DND-41 (cell line): ENCODE measurements around the gene ENDOD1.

Experiments
- ATAC-seq: fragments of 200-7000 bp; cut with Tn5 transposase; 3 replicates; pipeline ENCODE4 v1.9.1; 2021; ENCODE audit warnings: low read depth; ENCODE audit not compliant: insufficient read depth
- DNase-seq: peaks from one replicate; pipeline ENCODE4 v3.0.0-alpha.2; 2020
- H2AFZ ChIP-seq: 2 replicates; pipeline ENCODE4 v1.6.0; 2012; ENCODE audit warnings: low read depth, low read length
- H3K27ac ChIP-seq: 2 replicates; pipeline ENCODE4 v1.5.1; 2012; ENCODE audit warnings: low read length, inconsistent platforms
- H3K27me3 ChIP-seq: fragments of 200-600 bp; sonication (generic); 2 replicates; pipeline ENCODE4 v1.6.0; 2012; ENCODE audit warnings: low read length, mild to moderate bottlenecking, inconsistent platforms; ENCODE audit not compliant: insufficient read depth, poor library complexity
- H3K36me3 ChIP-seq: 2 replicates; pipeline ENCODE4 v1.5.1; 2012; ENCODE audit warnings: low read length, inconsistent platforms; ENCODE audit not compliant: insufficient read depth
- H3K4me1 ChIP-seq: 2 replicates; pipeline ENCODE4 v1.5.1; 2012; ENCODE audit warnings: mild to moderate bottlenecking, low read length; ENCODE audit not compliant: insufficient read depth
- H3K4me2 ChIP-seq: 2 replicates; pipeline ENCODE4 v1.6.0; 2012; ENCODE audit warnings: mild to moderate bottlenecking, moderate library complexity, low read length, inconsistent platforms; ENCODE audit not compliant: insufficient read depth
- H3K4me3 ChIP-seq, 2 experiments: fragments of 200-600 bp in 1 of 2; shearing (Covaris generic) in 1 of 2; 2 replicates each; pipeline ENCODE4 v1.5.1; 2012 to 2016; ENCODE audit warnings: inconsistent platforms in 2 of 2, low read length in 2 of 2, mild to moderate bottlenecking in 2 of 2, low read depth in 1 of 2, moderate library complexity in 1 of 2
- H3K79me2 ChIP-seq: 2 replicates; pipeline ENCODE4 v1.6.0; 2012; ENCODE audit warnings: low read length, inconsistent platforms; ENCODE audit not compliant: insufficient read depth
- H3K9ac ChIP-seq: 2 replicates; pipeline ENCODE4 v1.6.0; 2012; ENCODE audit warnings: low read depth, mild to moderate bottlenecking, inconsistent platforms, low read length, moderate library complexity
- H3K9me3 ChIP-seq: 2 replicates; pipeline ENCODE4 v1.5.1; 2012; ENCODE audit warnings: low read length, moderate library complexity, mild to moderate bottlenecking, inconsistent platforms; ENCODE audit not compliant: insufficient read depth, severe bottlenecking
- H4K20me1 ChIP-seq: 2 replicates; pipeline ENCODE4 v1.6.0; 2012; ENCODE audit warnings: low read length; ENCODE audit not compliant: insufficient read depth
- EZH2 ChIP-seq: IDR thresholded peaks from 3 replicates; pipeline ENCODE4 v1.6.1; 2012; ENCODE audit warnings: borderline replicate concordance, low read depth, mild to moderate bottlenecking, moderate library complexity, low read length, inconsistent platforms; ENCODE audit not compliant: severe bottlenecking
- TF ChIP-seq, protein P1 (sequence below): IDR thresholded peaks from 2 replicates; pipeline ENCODE4 v1.5.1; 2012; ENCODE audit warnings: borderline replicate concordance, low read length, moderate library complexity, mild to moderate bottlenecking; ENCODE audit not compliant: poor library complexity, severe bottlenecking; ENCODE audit errors: extremely low read depth

Gene ENDOD1

DNA sequence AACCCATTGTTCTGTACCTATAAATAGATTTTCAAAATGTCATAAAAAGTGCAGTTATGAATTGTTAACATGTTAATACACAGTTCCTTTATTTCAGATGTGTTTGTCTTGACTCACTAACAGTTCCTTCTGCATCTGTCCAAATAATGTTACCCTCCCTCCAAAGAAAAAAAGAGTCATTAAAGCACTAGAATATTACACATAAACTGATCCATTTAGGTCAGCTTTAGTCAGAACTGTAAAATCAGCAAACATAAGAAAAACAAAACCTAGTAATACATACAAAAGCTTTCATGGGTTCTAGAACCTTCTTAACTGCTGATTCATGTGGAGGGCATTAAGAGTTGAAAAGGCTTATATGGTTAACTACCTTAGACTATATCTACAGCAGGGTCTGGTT is 76.0 kb downstream of the ENDOD1 start:
- no peak overlapping the region for H3K4me2 ChIP-seq
- no peak overlapping the region for H2AFZ ChIP-seq
- peaks cover 2% of the 10 kb centered on the region for H3K27me3 ChIP-seq
- H3K36me3 ChIP-seq = no peaks in the 10 kb centered on the region
- H3K79me2 ChIP-seq = no peaks in the 10 kb centered on the region
- H3K4me1 ChIP-seq = no peaks in the 10 kb centered on the region
- H3K9me3 ChIP-seq = no peaks in the 10 kb centered on the region
- H3K9ac ChIP-seq = no peak overlapping the region
- H3K27ac ChIP-seq = no peak overlapping the region
- TF ChIP-seq, protein P1, sequence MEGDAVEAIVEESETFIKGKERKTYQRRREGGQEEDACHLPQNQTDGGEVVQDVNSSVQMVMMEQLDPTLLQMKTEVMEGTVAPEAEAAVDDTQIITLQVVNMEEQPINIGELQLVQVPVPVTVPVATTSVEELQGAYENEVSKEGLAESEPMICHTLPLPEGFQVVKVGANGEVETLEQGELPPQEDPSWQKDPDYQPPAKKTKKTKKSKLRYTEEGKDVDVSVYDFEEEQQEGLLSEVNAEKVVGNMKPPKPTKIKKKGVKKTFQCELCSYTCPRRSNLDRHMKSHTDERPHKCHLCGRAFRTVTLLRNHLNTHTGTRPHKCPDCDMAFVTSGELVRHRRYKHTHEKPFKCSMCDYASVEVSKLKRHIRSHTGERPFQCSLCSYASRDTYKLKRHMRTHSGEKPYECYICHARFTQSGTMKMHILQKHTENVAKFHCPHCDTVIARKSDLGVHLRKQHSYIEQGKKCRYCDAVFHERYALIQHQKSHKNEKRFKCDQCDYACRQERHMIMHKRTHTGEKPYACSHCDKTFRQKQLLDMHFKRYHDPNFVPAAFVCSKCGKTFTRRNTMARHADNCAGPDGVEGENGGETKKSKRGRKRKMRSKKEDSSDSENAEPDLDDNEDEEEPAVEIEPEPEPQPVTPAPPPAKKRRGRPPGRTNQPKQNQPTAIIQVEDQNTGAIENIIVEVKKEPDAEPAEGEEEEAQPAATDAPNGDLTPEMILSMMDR = no peak
- no peak for TF ChIP-seq EZH2
- no peaks in the 10 kb centered on the region for H4K20me1 ChIP-seq
- ATAC-seq (no peak), DNase-seq (no peak)
- H3K4me3 ChIP-seq = no peak overlapping the region

DNA sequence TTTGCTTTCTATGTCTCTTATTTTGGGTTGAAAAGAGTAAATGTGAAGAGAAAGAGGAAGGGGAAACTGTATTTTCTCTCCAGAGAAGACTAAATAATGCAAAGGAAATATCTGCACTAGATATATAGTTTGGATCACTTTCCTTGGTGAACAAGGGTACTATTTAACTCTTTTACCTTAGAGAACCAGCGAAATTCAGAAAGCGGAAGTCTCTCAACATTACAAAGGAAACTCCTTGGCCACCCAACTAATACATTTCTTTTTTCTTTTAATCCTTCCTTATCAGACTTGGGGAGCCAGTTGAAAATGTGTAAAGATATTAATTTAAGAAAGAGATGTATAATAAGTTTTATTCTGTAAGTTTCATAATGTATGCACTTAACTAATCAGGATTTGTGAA is 77.1 kb downstream of the ENDOD1 start:
- Histone ChIP-seq H3K27me3 (peaks cover 3% of the 10 kb centered on the region), H4K20me1 (no peaks in the 10 kb centered on the region), H3K4me2 (no peak overlapping the region), H2AFZ (no peak overlapping the region), H3K9me3 (no peaks in the 10 kb centered on the region), H3K4me3 (no peak overlapping the region), H3K9ac (no peak overlapping the region), H3K27ac (no peak overlapping the region), H3K36me3 (no peaks in the 10 kb centered on the region), H3K79me2 (no peaks in the 10 kb centered on the region), H3K4me1 (no peaks in the 10 kb centered on the region)
- no peak for TF ChIP-seq EZH2
- TF ChIP-seq, protein P1 = no peak
- ATAC-seq = no peak
- DNase-seq = no peak

DNA sequence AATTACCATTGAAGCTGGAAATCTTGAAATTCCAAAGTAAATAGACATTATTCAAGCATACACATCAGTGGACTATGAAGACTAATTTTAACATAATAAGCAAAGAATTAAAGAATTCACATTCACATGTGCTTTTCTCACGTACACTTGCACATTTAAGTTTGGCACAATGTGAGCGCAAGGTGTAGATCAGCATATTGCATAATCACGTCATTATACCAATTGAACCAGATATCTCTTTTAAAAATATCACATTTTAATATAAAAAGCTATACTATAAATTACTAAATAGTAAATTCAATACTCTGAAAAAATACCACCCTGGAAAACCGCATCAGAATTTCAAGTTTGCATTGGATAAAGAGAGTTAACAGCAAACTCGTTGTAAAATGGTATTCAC is 80.6 kb downstream of the ENDOD1 start:
- ATAC-seq = no peak
- H3K27me3 ChIP-seq = peaks cover 3% of the 10 kb centered on the region
- H3K4me2 ChIP-seq = no peak overlapping the region
- no peaks in the 10 kb centered on the region for H3K79me2 ChIP-seq
- H3K9ac ChIP-seq = no peak overlapping the region
- H3K27ac ChIP-seq = no peak overlapping the region
- no peaks in the 10 kb centered on the region for H3K9me3 ChIP-seq
- DNase-seq = no peak
- no peaks in the 10 kb centered on the region for H4K20me1 ChIP-seq
- no peak overlapping the region for H2AFZ ChIP-seq
- no peaks in the 10 kb centered on the region for H3K4me1 ChIP-seq
- H3K36me3 ChIP-seq = no peaks in the 10 kb centered on the region
- no peak overlapping the region for H3K4me3 ChIP-seq
- TF ChIP-seq EZH2 = no peak
- TF ChIP-seq, protein P1 = no peak

DNA sequence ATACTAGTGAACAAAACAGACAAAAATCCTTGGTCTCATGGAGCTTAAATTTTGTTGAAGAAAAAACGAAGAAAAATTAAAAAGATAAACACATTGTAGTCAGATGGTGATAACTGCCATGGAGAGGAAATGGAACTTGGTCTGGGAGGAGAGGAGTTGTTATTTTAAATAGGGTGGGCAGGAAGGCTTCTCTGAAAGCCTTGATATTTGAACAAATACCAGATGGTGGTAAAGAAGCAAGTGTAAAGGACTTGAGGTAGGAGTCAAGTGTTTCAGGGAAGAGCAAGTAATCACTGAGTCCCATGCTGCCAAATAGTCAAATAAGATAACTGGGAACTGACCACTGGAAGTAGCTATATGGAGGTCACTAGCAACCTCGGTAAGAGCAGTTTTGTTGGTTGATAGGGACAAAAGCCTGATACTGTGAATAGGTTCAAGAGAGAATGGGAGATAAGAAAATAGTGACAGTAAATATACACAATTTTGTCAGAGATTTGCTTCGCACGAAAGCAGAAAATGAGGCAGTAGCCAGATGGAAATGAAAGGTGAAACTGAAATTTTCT is 86.3 kb downstream of the ENDOD1 start:
- TF ChIP-seq, protein P1 = no peak
- no peak for TF ChIP-seq EZH2
- no peaks in the 10 kb centered on the region for H3K36me3 ChIP-seq
- no peak overlapping the region for H3K27ac ChIP-seq

More for the DNA sequence above, 86.3 kb downstream of the ENDOD1 start:
- no peaks in the 10 kb centered on the region for H3K79me2 ChIP-seq
- H3K4me2 ChIP-seq = no peak overlapping the region
- no peaks in the 10 kb centered on the region for H4K20me1 ChIP-seq
- H3K4me1 ChIP-seq = no peaks in the 10 kb centered on the region
- no peaks in the 10 kb centered on the region for H3K27me3 ChIP-seq
- DNase-seq (no peak), ATAC-seq (no peak)
- H3K9ac ChIP-seq = no peak overlapping the region
- no peak overlapping the region for H3K4me3 ChIP-seq
- H2AFZ ChIP-seq = no peak overlapping the region
- no peaks in the 10 kb centered on the region for H3K9me3 ChIP-seq
